Cardiac muscle cell (in vitro differentiated cells and primary cell): ENCODE measurements around the gene COL15A1. TPM values are rescaled to one million over a fixed set of nuclear protein-coding genes. Genes with fewer than 3 reads are reported as not detected.

ENCODE experiments used
- DNase-seq, 2 donors: peaks; one replicate each; pipeline versions ENCODE4 v3.0.0 to v3.0.0-alpha.2; 2010 to 2017; ENCODE audit warnings: low read depth in 1 of 2, low spot score in 1 of 2
- H3K27ac ChIP-seq: fragments of 200-600 bp; sonication (generic); 2 replicates; pipeline ENCODE4 v1.5.1; 2016
- H3K27me3 ChIP-seq: fragments of 200-600 bp; sonication (generic); 2 replicates; pipeline ENCODE4 v1.6.0; 2016; ENCODE audit warnings: control low read depth
- H3K36me3 ChIP-seq: fragments of 200-600 bp; sonication (generic); 2 replicates; pipeline ENCODE4 v1.5.1; 2016; ENCODE audit warnings: control low read depth
- H3K4me1 ChIP-seq: fragments of 200-600 bp; sonication (generic); 2 replicates; pipeline ENCODE4 v1.8.1; 2017; ENCODE audit warnings: low read depth, mild to moderate bottlenecking, mixed run types
- H3K4me3 ChIP-seq: fragments of 200-600 bp; sonication (generic); 2 replicates; pipeline ENCODE4 v1.5.1; 2016; ENCODE audit warnings: mild to moderate bottlenecking
- H3K9me3 ChIP-seq: fragments of 200-600 bp; sonication (generic); 2 replicates; pipeline ENCODE4 v1.5.1; 2017; ENCODE audit warnings: low read depth, mild to moderate bottlenecking, control low read depth
- CTCF ChIP-seq: IDR thresholded peaks from 2 replicates; pipeline ENCODE4 v1.5.1; 2012; ENCODE audit warnings: low read depth, mild to moderate bottlenecking, low read length
- polyA plus RNA-seq: library from polyadenylated mRNA; unstranded; fragments of >200 nt; fragmentation: Nextera tagmentation; extraction: Ambion mirVana; gene quantifications from 2 replicates; pipeline ENCODE4 v1.2.1, GENCODE V29; 2016
- total RNA-seq: library from RNA; depleted of rRNA; stranded (reverse); fragments of >200 nt; gene quantifications from 2 replicates; pipeline ENCODE4 v1.2.3, GENCODE V29; 2016

COL15A1 gene
- total and polyA plus RNA-seq, 2 experiments from 2014 or later: 0.74 to 1.3 TPM

GRCh38 chr9:99054581-99054980 lies 110.9 kb downstream of the COL15A1 start:
- Histone ChIP-seq H3K27ac (no peak overlapping the region), H3K27me3 (no peaks in the 10 kb centered on the region), H3K36me3 (no peaks in the 10 kb centered on the region), H3K4me3 (no peak overlapping the region), H3K9me3 (no peaks in the 10 kb centered on the region), H3K4me1 (peaks cover 14% of the 10 kb centered on the region)
- no peak for DNase-seq
- no peak for TF ChIP-seq CTCF

GRCh38 chr9:99055384-99055783 lies 111.7 kb downstream of the COL15A1 start:
- Histone ChIP-seq H3K36me3 (no peaks in the 10 kb centered on the region), H3K4me1 (peaks cover 14% of the 10 kb centered on the region), H3K27me3 (no peaks in the 10 kb centered on the region), H3K27ac (no peak overlapping the region), H3K4me3 (no peak overlapping the region), H3K9me3 (no peaks in the 10 kb centered on the region)
- DNase-seq: no peak
- no peak for TF ChIP-seq CTCF

GRCh38 chr9:99056186-99056585 lies 112.5 kb downstream of the COL15A1 start:
- no peaks in the 10 kb centered on the region for H3K36me3 ChIP-seq
- no peaks in the 10 kb centered on the region for H3K27me3 ChIP-seq
- H3K4me1 ChIP-seq: peaks cover 7% of the 10 kb centered on the region
- no peaks in the 10 kb centered on the region for H3K9me3 ChIP-seq
- DNase-seq: no peak
- no peak overlapping the region for H3K4me3 ChIP-seq
- no peak overlapping the region for H3K27ac ChIP-seq
- TF ChIP-seq CTCF: no peak

GRCh38 chr9:99056886-99057664 lies 113.4 kb downstream of the COL15A1 start:
- Histone ChIP-seq H3K4me1 (no peaks in the 10 kb centered on the region), H3K27me3 (no peaks in the 10 kb centered on the region), H3K27ac (no peak overlapping the region), H3K4me3 (no peak overlapping the region), H3K9me3 (no peaks in the 10 kb centered on the region), H3K36me3 (no peaks in the 10 kb centered on the region)
- TF ChIP-seq CTCF: no peak
- peak in 1 of 2 donors; percentile 73 for DNase-seq

DNA sequence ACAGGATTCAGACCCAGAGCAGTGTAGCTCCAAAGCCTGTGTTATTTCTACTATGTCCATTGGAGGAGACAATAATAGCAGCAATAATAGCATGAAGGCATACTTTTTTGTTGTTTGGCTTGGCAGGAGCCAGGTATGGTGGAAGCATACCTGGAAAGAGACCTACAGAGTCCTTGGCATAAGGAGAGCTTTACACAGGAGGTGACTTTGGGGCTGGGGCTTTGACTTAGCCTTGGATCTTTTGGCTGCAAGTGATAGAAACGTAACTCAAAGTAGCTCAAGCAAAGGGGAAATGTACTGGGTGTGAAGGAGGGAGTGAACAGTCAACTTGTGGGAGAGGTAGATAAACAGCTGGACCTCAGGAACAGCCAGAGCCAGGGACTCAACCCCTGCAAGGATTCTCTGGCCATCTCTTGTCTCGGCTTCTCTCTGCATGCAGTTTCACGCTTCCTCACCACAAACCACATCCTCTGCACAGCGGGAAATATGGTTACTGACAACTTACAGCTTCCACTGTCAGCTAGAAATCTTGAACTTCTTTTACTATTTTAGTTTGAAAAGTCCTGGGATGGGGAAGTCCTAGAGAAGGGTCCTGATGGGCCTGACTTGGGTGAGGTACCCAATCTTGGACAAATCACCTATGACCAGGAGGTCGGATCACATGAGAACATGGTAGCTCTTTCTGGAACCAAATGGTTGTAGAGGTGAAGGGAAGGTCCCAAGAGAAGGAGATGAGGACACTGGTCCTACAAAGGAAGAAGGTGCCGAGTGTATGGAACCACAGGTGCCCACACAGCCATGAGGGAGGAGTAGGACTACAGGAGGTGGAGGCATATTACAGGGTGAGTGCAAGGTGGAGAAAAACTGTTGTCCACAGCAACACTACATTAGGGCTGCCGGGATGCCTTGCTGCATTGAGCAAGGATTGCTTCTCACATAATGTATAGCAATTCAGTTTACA lies 114.2 kb downstream of the COL15A1 start:
- Histone ChIP-seq H3K4me3 (no peak overlapping the region), H3K27ac (no peak overlapping the region), H3K4me1 (no peaks in the 10 kb centered on the region), H3K27me3 (no peaks in the 10 kb centered on the region), H3K9me3 (no peaks in the 10 kb centered on the region), H3K36me3 (no peaks in the 10 kb centered on the region)
- TF ChIP-seq CTCF: no peak
- peak in 1 of 2 donors; percentile 86 for DNase-seq
